WI38 (cell line): ENCODE data around the gene EDNRB.

ENCODE experiments used
- H3K4me3 ChIP-seq: 2 replicates; pipeline ENCODE4 v1.5.1; 2011; ENCODE audit warnings: low read depth, mild to moderate bottlenecking, control low read depth, low read length
- CTCF ChIP-seq: IDR thresholded peaks from 2 replicates; pipeline ENCODE4 v1.5.1; 2012; ENCODE audit warnings: low read depth, mild to moderate bottlenecking, control low read depth, low read length

The EDNRB gene

GRCh38 chr13:77866971-77867370, 51.7 kb downstream of the EDNRB start:
- TF ChIP-seq CTCF: no peak
- H3K4me3 ChIP-seq: no peak overlapping the region

- no peak overlapping the region for H3K4me3 ChIP-seq
Observed at GRCh38 chr13:77865622-77866021, 53.0 kb downstream of the EDNRB start.

GRCh38 chr13:77863144-77863543, 55.5 kb downstream of the EDNRB start:
- no peak for TF ChIP-seq CTCF
- no peak overlapping the region for H3K4me3 ChIP-seq

More at GRCh38 chr13:77865622-77866021, 53.0 kb downstream of the EDNRB start:
- TF ChIP-seq CTCF: no peak

GRCh38 chr13:77861741-77862140, 56.9 kb downstream of the EDNRB start:
- no peak for TF ChIP-seq CTCF
- H3K4me3 ChIP-seq: no peak overlapping the region

GRCh38 chr13:77860507-77860981, 58.1 kb downstream of the EDNRB start:
- no peak overlapping the region for H3K4me3 ChIP-seq
- TF ChIP-seq CTCF: no peak

GRCh38 chr13:77859450-77859849, 59.2 kb downstream of the EDNRB start:
- TF ChIP-seq CTCF: no peak

GRCh38 chr13:77857531-77858209, 61.0 kb downstream of the EDNRB start:
- no peak overlapping the region for H3K4me3 ChIP-seq
- no peak for TF ChIP-seq CTCF

More at GRCh38 chr13:77859450-77859849, 59.2 kb downstream of the EDNRB start:
- no peak overlapping the region for H3K4me3 ChIP-seq
